ENCODE measurements around the gene GRM4.

The GRM4 gene

GRCh38 chr6:34179106-34179720, 33.3 kb upstream of the GRM4 start:
- TF ChIP-seq CTCF (IDR thresholded peaks at IDR 0.05; ENCODE audit: low read length, missing control alignments): no peak
- DNase-seq (ENCODE audit: low read depth): no peak

GRCh38 chr6:34178357-34179105, 32.6 kb upstream of the GRM4 start:
- no peak for TF ChIP-seq CTCF (IDR thresholded peaks at IDR 0.05; ENCODE audit: low read length, missing control alignments)
- no peak overlapping the region for H3K4me3 ChIP-seq (replicated peaks; ENCODE audit: low read depth, low read length)
- no peak for DNase-seq (ENCODE audit: low read depth)

More at GRCh38 chr6:34179106-34179720, 33.3 kb upstream of the GRM4 start:
- H3K4me3 ChIP-seq (replicated peaks; ENCODE audit: low read depth, low read length): no peak overlapping the region

- H3K4me3 ChIP-seq (replicated peaks; ENCODE audit: low read depth, low read length): no peak overlapping the region
- no peak for DNase-seq (ENCODE audit: low read depth)
- TF ChIP-seq CTCF (IDR thresholded peaks at IDR 0.05; ENCODE audit: low read length, missing control alignments): no peak
Measured at GRCh38 chr6:34177181-34177591, 31.3 kb upstream of the GRM4 start.

- TF ChIP-seq CTCF (IDR thresholded peaks at IDR 0.05; ENCODE audit: low read length, missing control alignments): no peak
- no peak overlapping the region for H3K4me3 ChIP-seq (replicated peaks; ENCODE audit: low read depth, low read length)
- DNase-seq (ENCODE audit: low read depth): no peak
Measured at GRCh38 chr6:34176261-34177031, 30.6 kb upstream of the GRM4 start.

- DNase-seq (ENCODE audit: low read depth): no peak
- no peak for TF ChIP-seq CTCF (IDR thresholded peaks at IDR 0.05; ENCODE audit: low read length, missing control alignments)
Measured at GRCh38 chr6:34174846-34175399, 29.0 kb upstream of the GRM4 start.

GRCh38 chr6:34172961-34173775, 27.3 kb upstream of the GRM4 start:
- DNase-seq (ENCODE audit: low read depth): no peak
- no peak overlapping the region for H3K4me3 ChIP-seq (replicated peaks; ENCODE audit: low read depth, low read length)
- TF ChIP-seq CTCF (IDR thresholded peaks at IDR 0.05; ENCODE audit: low read length, missing control alignments): no peak

More at GRCh38 chr6:34174846-34175399, 29.0 kb upstream of the GRM4 start:
- no peak overlapping the region for H3K4me3 ChIP-seq (replicated peaks; ENCODE audit: low read depth, low read length)
